ENCODE results near the gene ACVR2B.

DNA sequence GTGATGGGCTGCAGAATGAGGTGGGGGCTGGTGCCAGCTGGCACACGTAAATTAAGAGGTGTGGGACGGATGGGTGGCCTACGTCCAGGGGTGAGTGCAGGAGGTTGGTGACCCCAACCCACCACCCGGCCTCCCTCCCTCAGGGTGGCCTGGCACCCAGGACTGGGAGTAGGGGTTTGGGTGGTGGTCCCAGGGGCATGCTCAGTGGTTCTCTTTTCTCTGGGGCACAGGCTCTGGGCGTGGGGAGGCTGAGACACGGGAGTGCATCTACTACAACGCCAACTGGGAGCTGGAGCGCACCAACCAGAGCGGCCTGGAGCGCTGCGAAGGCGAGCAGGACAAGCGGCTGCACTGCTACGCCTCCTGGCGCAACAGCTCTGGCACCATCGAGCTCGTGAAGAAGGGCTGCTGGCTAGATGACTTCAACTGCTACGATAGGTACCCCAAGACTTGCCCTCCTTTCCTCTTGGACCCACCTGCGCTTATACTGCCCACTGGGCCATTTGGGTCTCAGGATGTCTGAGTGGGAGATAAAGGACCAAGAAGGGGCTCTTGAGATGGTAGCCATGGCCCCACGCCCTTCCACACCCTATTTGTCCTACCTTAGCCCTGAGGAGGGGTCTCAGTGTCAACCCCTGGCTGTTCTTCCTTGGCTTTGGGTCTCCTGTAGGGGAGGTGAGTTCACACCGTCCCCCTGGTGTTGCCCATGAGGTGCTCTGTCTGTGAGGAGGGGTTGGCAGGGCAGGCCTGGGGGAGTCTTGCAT, 23.5 kb downstream of the ACVR2B start:
- TF ChIP-seq, protein P1, sequence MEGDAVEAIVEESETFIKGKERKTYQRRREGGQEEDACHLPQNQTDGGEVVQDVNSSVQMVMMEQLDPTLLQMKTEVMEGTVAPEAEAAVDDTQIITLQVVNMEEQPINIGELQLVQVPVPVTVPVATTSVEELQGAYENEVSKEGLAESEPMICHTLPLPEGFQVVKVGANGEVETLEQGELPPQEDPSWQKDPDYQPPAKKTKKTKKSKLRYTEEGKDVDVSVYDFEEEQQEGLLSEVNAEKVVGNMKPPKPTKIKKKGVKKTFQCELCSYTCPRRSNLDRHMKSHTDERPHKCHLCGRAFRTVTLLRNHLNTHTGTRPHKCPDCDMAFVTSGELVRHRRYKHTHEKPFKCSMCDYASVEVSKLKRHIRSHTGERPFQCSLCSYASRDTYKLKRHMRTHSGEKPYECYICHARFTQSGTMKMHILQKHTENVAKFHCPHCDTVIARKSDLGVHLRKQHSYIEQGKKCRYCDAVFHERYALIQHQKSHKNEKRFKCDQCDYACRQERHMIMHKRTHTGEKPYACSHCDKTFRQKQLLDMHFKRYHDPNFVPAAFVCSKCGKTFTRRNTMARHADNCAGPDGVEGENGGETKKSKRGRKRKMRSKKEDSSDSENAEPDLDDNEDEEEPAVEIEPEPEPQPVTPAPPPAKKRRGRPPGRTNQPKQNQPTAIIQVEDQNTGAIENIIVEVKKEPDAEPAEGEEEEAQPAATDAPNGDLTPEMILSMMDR (IDR thresholded peaks at IDR 0.05): no peak
- TF ChIP-seq POLR2A (IDR thresholded peaks at IDR 0.05): no peak
